CD4-positive, alpha-beta T cell treated with Interleukin-1 beta for 1 hour (primary cell): ENCODE measurements around the gene LIM2.

Experiments used
- DNase-seq, 2 donors: peaks; one replicate each; pipeline ENCODE4 v3.0.0-alpha.2; 2020 to 2022

Gene LIM2

DNA sequence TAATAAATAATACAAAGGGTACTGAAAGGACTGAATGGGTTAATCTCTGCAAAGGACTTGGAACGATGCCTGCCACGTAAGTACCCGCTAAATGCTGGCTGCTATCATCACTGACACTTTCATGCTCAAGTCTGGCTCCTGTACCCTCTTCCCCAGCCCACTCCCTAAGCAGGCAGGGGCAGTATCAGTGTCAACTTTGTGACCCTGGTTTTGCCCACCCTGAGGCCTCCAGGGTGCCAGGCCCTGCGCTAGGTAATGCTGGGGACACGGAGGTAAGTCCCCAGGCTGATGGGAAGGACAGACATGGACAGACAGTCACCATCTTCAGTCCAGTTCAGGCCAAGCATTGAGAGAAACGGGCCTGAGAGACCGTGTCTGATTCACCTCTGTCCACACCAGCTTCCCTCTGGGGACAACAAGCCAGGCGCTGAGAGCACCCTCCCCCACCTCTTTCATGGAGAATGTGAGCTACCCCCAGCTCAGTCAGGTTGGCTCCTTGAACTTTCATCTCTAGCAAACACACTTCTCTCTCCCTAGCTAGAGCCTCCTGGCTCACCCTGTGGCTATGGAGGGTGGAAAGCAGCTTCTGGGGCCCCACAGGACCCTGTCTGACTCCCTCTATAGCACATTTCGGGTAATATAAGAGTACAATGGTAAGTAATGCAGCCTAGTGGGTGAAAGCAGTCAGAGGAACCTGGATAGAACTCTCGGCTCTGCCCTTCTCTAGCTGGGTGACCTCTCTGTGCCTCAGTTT is 22.4 kb downstream of the LIM2 start:
- DNase-seq, result peak in 1 of 2 donors; percentile 20

DNA sequence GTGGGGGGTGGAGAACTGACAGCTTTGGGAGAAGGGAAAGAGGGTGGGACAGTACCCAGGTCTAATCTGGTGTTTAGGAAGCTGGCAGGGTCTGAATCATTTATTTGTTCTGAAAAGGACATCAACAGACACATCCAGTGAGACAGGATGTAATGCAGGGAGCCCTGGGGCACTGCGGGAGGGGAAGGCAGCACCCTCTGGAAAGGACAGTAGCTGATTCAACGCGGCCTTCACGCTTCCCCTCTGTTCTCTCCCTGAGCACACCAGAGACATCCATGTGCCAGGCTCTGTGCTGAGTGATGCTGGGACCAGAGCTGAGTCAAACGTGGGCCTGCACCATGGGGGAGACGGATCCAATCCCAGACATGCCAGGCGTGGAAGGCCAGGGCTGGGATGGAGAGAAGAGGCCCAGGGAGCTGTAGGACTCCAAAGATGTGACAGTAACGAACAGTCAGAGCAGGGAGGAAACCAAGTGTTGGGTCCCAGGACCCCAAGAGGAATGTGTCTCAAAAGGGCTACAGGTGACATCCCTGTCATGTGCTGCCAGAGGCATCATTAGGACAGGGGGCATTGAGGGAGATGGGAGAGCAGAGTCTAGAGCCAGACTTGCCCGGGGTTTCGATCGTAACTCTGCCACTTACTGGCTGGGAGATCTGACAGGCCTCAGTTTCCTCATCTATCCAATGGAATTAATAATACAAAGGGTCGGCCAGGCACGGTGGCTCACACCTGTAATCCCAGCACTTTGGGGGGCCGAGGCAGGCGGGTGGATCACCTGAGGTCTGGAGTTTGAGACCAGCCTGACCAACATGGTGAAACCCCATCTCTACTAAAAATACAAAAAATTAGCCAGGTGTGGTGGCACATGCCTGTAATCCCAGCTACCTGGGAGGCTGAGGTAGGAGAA is 23.3 kb downstream of the LIM2 start:
- DNase-seq, result no peak

DNA sequence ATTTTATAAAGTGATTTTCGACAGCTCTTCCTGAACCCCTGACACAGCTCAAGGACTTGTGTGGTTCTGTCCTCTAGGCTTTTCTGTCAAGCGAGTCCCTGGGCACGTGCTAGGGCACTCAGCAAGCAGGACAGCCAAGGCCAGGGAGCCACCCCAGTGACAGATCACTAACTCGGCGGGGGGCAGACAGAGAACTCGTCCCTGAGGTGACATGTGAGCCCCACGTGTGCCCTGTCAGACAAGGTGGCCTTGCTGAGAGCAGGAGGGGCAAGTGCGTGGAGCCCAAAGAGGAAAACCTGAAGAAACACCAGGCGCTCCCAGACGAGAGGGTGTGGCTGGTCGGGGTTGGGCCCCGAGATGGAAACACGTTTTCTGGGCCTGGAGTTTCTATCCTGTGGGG is 26.5 kb downstream of the LIM2 start:
- DNase-seq, result no peak

DNA sequence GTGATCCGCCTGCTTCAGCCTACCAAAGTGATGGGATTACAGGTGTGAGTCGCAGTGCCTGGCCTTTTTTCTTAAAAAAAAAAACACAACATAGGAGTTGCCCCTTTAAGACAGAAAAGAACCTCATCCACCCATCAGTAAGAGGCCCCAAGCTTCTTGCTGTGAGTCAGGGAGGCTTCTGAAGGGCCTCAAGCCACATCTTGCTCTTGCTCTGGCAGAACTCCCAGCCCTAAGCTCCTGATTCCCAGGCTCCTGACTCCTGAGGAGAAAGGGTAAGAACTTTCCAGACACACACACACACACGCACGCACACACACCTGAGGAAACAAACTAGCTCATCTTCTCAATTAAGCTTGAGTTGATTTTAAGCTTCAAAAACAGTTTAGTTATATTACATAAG is 28.5 kb downstream of the LIM2 start:
- no peak for DNase-seq

GRCh38 chr19:51357952-51358351 is 29.8 kb downstream of the LIM2 start:
- DNase-seq, result no peak

DNA sequence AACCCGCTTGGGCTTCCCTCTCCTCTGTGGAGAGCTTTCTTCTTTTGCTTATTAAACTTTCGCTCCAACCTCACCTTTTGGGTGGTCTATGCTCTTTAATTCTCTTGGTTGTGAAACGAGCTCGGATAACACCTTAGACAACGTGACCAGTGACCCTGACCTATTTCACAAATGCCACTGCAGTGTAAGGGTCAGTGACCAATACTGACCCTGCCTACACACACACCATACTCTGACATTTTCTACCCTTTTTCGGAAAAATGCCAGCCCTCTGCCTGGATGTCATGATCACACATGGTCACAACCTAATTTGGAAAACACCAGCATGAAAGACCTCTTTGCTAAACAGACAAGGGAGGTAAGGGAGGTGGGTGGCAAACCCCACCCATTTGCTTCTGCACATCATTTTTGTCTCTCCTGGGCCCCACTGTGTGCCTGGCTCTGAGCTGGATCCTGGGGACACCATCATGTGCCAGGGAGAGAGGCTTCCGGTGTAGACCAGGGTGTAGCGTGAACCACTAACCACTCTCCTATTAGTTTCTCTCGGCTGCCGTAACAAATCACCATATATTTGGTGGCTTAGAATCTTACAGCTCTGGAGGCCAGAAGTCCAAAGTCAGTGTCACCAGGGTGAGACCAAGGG is 31.5 kb downstream of the LIM2 start:
- no peak for DNase-seq

GRCh38 chr19:51354742-51355148 is 33.0 kb downstream of the LIM2 start:
- peak; percentile 26 to 41 for DNase-seq

GRCh38 chr19:51354103-51354741 is 33.6 kb downstream of the LIM2 start:
- DNase-seq, result no peak

DNA sequence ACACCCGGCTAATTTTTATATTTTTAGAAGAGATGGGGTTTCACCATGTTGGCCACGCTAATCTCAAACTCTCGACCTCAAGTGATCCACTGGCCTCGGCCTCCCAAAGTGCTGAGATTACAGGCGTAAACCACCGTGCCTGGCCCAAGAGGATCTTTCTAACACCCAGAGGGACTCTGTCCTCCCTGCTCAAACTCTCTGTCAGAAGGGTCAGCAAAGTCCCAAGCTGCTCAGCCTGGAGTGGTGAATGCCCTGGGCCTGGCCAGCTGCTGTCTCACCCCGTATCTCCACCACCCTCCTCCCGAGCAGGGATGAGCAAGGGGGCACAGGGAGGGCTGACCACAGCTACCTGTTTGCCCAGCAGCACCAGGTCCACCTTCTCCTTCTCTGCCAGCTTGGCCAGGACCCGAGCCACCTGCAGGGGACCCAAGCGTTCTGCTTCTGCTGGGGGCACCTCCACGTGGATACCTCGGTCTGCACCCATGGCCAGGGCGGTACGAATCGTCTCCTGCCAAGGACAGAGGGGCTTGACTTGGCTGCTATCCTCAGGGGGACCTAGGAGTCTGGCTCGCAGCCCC is 34.9 kb downstream of the LIM2 start:
- DNase-seq, result no peak

GRCh38 chr19:51351266-51351990 is 36.3 kb downstream of the LIM2 start:
- no peak for DNase-seq

DNA sequence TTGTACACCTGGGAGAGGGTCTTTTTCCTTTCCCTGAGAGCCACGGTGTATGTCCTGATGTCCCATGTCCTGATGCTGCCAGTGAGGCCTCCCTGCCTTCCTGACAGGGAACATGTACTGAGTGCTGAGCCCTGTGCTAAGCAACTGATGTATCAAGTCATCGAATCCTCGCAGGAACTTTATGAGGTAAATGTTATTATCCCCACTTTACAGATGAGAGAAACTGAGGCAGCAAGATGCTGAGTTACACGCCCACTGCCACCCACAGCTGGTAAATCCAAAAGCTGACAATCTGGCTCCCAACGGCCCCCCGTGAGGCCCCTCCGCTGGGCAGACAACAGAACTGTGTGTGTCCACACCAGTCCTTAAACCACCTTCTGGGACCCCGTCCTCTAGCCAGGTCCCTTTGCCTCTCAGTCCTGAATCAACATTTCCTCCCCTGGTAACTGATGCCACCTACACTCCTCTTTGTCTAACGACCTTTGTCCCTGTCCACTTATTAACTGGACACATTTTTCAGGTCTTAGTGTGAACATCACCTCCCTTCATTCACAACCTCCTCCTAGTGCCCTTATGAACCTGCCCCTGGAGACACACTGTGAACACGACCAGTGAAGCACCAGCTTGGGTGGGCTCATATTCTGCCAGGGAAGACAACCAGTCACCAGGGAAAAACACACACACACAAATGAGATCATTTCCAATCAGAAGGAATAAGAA is 40.4 kb downstream of the LIM2 start:
- DNase-seq, result no peak

- no peak for DNase-seq
Measured at GRCh38 chr19:51346742-51347141, 41.0 kb downstream of the LIM2 start.

DNA sequence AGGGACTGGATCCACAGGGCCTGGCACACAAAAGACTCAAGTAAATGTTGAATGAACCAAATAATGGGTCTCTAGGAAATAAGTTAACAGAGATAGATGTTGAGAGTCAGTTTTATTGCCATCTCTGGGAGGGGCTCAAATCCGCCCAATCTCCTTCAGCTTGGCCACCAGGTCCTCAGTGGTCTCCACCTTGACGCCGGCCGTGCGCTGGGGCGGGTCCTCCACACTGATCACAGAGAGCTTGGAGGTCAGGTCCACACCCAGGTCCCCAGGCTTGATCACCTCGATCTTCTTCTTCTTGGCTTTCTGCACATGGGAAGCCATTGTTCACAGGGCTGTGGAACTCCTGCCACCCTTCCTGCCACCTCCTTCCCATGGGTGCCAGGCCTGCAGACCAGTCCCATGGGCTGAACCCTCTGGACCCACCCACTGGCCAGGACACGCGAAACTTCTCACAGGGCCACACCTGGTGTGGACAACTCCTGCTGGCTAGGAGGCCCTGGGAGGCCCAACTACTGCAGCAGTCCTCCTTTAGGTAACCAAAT is 42.6 kb downstream of the LIM2 start:
- DNase-seq, result no peak

DNA sequence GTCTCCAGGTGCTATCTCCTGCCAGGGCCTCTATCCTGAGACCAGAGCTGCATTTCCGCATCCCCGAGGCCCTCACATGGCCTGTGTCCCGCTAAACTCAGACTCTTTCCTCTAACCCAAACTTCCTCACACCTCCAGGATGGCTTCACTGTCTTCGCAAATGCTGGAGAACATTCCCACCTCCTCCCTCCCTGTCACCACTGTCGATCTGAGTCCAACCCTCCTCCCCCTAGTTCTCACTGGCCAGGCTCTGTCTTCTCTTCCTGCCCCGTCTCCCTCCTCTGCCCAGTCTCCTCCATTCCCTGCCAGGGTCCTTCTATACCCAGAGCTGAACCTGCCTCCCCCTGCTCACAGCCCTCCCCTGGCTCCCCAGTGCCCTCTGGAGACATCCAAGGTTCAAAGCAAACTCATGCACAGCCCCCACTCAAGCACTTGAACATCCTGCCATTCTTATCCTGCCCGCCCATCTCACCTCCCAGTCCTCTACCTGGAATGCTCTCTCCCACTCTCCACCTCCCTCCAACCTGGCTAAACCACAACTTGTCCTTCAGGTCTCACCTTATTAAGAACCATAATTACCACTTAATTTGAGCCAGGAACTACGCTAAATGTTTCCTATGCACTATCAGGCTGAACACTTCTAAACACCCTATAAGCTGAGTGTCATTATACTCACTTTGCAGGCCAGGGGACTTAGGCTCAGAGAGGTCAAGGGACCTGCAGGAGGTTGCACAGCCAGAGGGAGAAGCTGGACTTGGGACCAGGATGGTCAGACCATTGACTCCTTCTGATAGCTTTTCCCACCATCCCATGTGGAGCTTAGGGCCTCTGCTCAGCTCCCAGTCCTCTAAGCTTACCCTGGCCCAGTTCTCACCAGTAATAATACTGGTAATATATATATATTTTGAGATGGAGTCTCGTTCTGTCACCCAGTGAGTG is 44.9 kb downstream of the LIM2 start:
- no peak for DNase-seq

GRCh38 chr19:51341976-51342580 is 45.7 kb downstream of the LIM2 start, which contains the start of gene VSIG10L:
VSIG10L (minus strand) TSS chr19:51342139; CDS start chr19:51342124, 15 bp downstream.
- DNase-seq, result no peak

DNA sequence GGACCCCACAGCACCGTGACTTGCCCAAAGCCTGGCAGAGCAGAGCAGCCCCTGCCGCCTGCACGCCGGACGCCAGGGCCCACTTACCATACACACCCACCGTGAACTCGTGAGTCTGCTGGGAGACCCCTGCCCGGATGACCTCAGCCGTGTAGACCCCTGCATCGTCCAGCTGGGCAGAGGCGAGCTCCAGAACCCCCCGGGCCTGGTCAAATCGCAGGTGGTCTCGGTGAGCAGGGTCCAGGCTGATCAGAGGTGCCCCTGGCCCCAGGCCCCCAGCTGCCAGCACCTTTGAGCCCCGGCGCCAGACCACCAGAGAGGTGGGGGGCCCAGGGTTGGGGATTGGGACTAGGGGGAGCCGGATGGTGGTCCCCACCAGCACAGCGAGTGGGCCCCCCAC is 46.7 kb downstream of the LIM2 start:
- no peak for DNase-seq

GRCh38 chr19:51339687-51340656 is 47.8 kb downstream of the LIM2 start:
- peak; percentile 91 to 94 for DNase-seq

DNA sequence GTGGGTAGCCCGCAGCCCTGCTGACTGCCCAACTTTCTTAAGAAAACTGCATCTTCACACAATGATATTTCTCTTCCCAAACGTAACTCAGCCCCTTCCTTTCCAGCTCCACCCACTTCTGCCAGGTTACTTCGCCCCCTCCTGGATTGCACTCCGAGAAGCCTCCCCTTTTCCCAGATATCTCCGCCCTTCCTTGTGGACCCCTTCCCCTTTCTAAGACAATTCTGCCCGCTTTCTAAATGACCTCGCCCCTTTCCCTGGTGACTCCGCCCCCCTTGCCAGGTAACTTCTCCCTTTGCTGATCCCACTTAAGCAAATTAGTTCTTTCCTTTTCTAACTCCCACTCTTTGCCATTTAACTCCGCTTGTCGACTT is 48.5 kb downstream of the LIM2 start:
- DNase-seq, result no peak
